GM10847 (cell line): ENCODE measurements around the gene ABHD4.

Experiments
- POLR2A ChIP-seq: IDR thresholded peaks from 2 replicates; pipeline ENCODE4 v1.6.1; 2011; ENCODE audit not compliant: insufficient read length; ENCODE audit errors: extremely low read depth

The ABHD4 gene

GRCh38 chr14:22573804-22574203 is 24.3 kb upstream of the ABHD4 start:
- no peak for TF ChIP-seq POLR2A

GRCh38 chr14:22577334-22577908 is 20.7 kb upstream of the ABHD4 start:
- no peak for TF ChIP-seq POLR2A

- no peak for TF ChIP-seq POLR2A
Measured at GRCh38 chr14:22579236-22579635, 18.9 kb upstream of the ABHD4 start.

GRCh38 chr14:22579881-22580280 is 18.2 kb upstream of the ABHD4 start:
- TF ChIP-seq POLR2A: no peak

- no peak for TF ChIP-seq POLR2A
Measured at GRCh38 chr14:22580625-22581024, 17.5 kb upstream of the ABHD4 start.

- TF ChIP-seq POLR2A: no peak
Measured at GRCh38 chr14:22583994-22584393, 14.1 kb upstream of the ABHD4 start.

- no peak for TF ChIP-seq POLR2A
Measured at GRCh38 chr14:22587247-22587646, 10.9 kb upstream of the ABHD4 start.

- TF ChIP-seq POLR2A: no peak
Measured at GRCh38 chr14:22588526-22589095, 9.5 kb upstream of the ABHD4 start.

- TF ChIP-seq POLR2A: peak; percentile 95
Measured at GRCh38 chr14:22589096-22589839, 8.8 kb upstream of the ABHD4 start, which contains the start of gene DAD1. DAD1 (minus strand) TSS chr14:22589224; CDS start chr14:22589157, 67 bp downstream.

GRCh38 chr14:22593189-22593588 is 4.9 kb upstream of the ABHD4 start:
- TF ChIP-seq POLR2A: no peak

GRCh38 chr14:22593601-22594000 is 4.5 kb upstream of the ABHD4 start:
- TF ChIP-seq POLR2A: no peak

- TF ChIP-seq POLR2A: no peak
Measured at GRCh38 chr14:22594156-22594716, 3.9 kb upstream of the ABHD4 start.

- TF ChIP-seq POLR2A: no peak
Measured at GRCh38 chr14:22596354-22596879, 1.7 kb upstream of the ABHD4 start.

- no peak for TF ChIP-seq POLR2A
Measured at GRCh38 chr14:22597265-22597664, 835 bp upstream of the ABHD4 start.

GRCh38 chr14:22597771-22598098 is 365 bp upstream of the ABHD4 start:
- TF ChIP-seq POLR2A: no peak

- no peak for TF ChIP-seq POLR2A
Measured at GRCh38 chr14:22598896-22599244, 770 bp downstream of the ABHD4 start.
